DND-41 (cell line): Measurements from ENCODE around the gene ZNF70.

Experiments
- EZH2 ChIP-seq: IDR thresholded peaks from 3 replicates; pipeline ENCODE4 v1.6.1; 2012; ENCODE audit warnings: borderline replicate concordance, low read depth, mild to moderate bottlenecking, moderate library complexity, low read length, inconsistent platforms; ENCODE audit not compliant: severe bottlenecking
- TF ChIP-seq, protein P1 (sequence below): IDR thresholded peaks from 2 replicates; pipeline ENCODE4 v1.5.1; 2012; ENCODE audit warnings: borderline replicate concordance, low read length, moderate library complexity, mild to moderate bottlenecking; ENCODE audit not compliant: poor library complexity, severe bottlenecking; ENCODE audit errors: extremely low read depth

DNA sequence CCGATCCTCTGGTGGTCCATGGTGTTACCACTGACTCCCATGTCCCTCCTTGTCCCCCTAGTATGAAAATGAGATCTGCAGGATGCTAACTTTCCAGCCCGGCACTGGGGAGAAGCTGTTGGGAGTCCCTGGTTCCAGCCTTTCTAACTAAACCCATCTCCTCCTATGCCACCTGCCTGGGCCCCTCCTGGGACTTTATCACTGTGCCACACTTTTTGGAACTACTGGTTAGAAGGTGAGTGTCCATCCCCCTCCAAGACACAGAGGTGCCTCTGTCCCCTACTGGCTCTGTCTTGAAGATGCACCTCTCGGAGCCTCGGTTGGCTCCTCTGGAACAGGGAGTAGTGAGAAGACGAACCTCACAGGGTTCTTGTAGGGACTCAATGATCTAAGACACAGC, 60.2 kb downstream of the ZNF70 start, which contains the start of gene RGL4:
- TF ChIP-seq, protein P1, sequence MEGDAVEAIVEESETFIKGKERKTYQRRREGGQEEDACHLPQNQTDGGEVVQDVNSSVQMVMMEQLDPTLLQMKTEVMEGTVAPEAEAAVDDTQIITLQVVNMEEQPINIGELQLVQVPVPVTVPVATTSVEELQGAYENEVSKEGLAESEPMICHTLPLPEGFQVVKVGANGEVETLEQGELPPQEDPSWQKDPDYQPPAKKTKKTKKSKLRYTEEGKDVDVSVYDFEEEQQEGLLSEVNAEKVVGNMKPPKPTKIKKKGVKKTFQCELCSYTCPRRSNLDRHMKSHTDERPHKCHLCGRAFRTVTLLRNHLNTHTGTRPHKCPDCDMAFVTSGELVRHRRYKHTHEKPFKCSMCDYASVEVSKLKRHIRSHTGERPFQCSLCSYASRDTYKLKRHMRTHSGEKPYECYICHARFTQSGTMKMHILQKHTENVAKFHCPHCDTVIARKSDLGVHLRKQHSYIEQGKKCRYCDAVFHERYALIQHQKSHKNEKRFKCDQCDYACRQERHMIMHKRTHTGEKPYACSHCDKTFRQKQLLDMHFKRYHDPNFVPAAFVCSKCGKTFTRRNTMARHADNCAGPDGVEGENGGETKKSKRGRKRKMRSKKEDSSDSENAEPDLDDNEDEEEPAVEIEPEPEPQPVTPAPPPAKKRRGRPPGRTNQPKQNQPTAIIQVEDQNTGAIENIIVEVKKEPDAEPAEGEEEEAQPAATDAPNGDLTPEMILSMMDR = no peak
- no peak for TF ChIP-seq EZH2
